Stimulated activated CD8-positive, alpha-beta memory T cell treated with anti-CD3 and anti-CD28 coated beads, Interleukin-4, amount 100 ng/mL, for 48 hours (primary cell): ENCODE data around the gene NRG2.

ENCODE experiments used
- DNase-seq: peaks from one replicate; pipeline ENCODE4 v3.0.0-alpha.2; 2020

Gene NRG2

GRCh38 chr5:139964994-139965565, 78.0 kb downstream of the NRG2 start:
- no peak for DNase-seq

- no peak for DNase-seq
Measured at GRCh38 chr5:139964266-139964993, 78.7 kb downstream of the NRG2 start.

DNA sequence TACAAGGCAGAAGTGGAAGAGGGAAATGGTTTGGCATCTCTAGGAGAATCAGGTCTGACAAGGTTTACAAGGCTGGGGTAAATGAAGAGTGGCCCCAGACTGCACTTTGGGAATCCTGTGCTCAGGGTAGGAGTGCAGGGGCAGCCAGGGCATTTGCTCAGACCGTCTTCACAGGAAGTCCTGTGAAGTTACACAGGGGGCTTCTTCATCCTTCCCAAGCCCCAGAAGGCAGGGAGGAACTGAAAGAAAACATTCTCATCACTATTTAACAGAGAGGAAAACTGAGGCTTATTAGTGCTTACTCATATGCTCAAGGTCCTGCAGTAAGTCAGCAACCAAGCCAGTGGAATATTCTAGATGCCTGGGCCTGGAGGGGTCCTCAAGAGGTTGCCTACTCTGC, 80.7 kb downstream of the NRG2 start:
- DNase-seq = no peak

DNA sequence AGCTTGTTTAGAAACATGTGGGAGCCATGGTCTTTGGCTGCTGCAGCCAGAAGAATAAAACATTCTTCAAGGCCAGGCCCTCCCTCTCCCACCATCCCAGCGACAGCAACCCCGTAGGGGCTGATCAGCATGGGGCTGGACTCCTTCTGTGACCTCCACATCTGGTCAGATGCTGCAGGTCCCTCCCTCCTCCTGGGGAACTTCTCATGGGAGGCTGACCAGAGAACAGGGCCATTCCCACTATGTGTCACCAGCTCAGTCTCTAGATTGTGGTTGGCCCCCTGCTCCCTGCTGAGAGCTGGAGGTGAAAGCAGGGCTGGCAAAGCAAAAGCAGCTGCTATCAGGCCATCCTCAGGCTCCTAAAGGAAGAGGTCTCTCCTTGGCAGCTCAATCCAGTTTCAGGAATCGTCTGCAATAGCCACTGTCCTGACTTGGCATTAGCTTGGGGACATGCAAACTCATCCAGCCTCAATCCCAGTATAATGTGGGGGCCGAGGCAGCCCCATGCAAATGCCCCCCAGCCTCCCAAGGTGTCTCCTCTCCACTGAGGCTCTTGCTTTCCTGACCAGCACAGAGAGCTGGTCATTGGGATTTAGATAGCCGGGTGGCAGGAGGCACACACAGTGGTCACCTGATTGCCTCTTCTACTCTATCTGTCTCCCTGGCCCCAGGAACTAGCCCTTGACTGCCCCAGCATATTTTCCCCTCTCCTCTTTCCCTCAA, 81.5 kb downstream of the NRG2 start:
- no peak for DNase-seq

DNA sequence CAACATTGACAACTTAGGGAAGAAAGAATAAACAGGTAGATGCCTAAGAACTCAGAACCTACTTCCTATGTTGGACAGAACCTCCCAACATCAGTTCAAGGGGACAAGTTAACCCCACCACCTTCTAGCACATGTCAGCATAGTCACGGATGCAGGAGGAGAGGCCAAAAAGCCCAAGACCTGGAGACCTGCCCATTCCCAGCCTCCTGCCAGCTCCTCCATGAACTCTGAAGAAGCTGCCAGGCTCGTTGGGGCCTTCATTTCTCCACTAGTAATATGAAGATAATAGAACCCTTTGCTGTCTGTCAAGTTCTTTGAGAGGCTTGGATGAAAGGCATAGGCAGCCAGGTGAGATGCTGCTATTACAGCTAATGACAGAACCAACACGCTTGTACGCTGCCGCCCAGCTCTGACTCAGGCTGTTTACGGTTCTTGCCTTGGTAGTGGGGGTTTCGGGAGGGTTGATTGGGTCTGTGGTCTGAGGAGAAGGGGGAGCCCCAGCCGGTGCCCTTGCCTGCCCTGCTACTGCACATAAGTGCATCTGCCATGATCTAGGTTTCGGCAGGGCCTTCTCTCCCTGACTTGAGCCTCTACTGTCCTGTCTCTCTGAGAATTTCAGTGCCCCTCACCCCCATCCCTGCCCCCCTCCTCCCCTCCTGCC, 82.2 kb downstream of the NRG2 start:
- DNase-seq = no peak

DNA sequence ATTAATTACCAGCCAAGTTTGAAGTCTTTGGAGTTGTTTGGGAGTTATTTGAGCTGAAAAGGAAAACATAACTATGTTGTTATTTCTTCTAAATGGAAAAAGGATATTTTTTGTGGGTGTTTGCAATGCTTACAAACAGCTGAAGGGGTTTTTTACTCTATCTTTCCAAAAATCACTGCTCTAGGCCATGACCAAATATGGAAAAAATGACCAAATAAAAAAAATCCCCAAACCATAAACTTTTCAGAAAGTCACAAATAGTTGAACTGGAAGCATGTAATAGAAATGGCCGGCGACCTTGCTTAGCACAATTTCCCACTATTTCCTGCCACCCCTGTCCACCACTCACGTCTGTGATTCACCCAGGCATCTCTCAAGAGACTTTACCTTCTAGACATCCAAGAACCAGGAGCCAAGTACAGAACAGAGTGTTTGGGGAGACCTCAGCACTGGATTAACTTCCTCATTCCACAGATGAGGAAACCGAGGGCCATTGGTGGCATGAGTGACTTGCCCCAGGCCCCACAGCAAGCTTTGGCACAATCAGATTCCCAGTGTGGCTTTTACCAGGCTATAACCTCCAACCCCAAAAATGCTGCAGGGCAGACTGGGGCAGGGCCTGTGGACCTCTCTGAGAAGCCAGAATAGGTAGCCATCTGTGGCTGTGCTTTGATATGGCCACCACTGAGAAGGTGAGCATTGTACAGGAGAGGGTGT, 84.5 kb downstream of the NRG2 start:
- DNase-seq = no peak

- no peak for DNase-seq
Measured at GRCh38 chr5:139956342-139956741, 86.8 kb downstream of the NRG2 start.

- no peak for DNase-seq
Measured at GRCh38 chr5:139955616-139956273, 87.4 kb downstream of the NRG2 start.

- DNase-seq = no peak
Measured at GRCh38 chr5:139955053-139955605, 88.0 kb downstream of the NRG2 start.

DNA sequence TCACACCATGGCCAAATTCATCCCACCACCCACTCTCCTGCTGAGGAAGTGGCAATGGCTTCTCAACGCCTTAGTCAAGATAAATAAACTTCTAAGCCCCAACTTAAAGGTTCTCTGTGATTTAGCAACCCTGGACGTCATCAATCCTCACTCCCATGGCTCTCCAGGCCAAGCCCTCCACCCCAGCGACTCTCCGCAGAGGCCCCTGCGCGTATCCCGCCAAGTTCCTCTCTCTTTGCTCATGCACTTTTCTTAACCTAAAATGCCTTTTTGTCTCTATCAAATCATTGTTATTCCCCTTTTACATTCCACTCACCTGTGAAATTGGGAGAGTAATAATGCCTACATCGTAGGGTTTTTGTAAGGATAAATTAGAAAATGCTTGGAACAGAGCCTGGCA, 88.6 kb downstream of the NRG2 start:
- DNase-seq = no peak

GRCh38 chr5:139954022-139954421, 89.1 kb downstream of the NRG2 start:
- no peak for DNase-seq

DNA sequence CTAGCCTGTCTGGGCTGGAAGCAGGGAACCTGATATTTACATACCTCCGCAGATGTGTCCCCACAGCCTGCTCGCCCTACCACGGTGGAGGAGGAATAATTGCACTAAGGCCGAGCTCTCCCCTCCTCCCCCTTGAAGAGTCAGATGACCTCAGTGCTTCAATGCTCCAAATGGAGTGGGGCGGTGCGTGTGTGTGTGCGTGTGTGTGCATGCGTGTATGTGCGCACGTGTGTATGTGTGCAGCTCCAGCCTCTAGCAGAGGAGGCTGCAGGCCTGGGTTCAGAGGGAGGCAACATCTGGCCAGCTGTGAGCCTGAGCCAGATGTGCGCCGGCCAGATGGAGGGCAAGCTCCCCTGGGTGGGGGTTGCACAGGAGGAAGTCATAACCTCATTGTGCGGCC, 90.5 kb downstream of the NRG2 start:
- DNase-seq = no peak

DNA sequence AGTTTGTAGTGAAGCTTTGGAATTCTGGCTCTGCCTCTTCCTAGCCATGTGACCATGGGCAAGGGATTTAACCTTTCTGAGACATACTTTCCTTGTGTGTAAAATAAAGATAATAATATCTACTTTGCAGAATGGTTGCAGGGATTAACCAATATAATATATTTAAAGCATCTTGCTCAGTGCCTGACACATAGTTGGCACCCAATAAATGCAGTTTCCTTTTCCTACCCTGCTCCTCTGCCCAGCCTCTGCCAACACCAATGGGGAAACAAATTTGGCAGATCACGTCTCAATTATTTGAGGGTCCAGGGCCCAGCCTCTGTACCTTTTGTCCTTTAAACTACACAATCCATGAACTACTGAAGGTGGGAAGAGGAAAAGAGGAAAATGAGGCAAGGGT, 91.1 kb downstream of the NRG2 start:
- no peak for DNase-seq

GRCh38 chr5:139951296-139951924, 91.7 kb downstream of the NRG2 start:
- DNase-seq = no peak

- DNase-seq = no peak
Measured at GRCh38 chr5:139950436-139950835, 92.7 kb downstream of the NRG2 start.

GRCh38 chr5:139949710-139950109, 93.4 kb downstream of the NRG2 start:
- no peak for DNase-seq

GRCh38 chr5:139947727-139948126, 95.4 kb downstream of the NRG2 start:
- DNase-seq = no peak

GRCh38 chr5:139946440-139946839, 96.7 kb downstream of the NRG2 start:
- DNase-seq = no peak

- DNase-seq = no peak
Measured at GRCh38 chr5:139946006-139946405, 97.1 kb downstream of the NRG2 start.

DNA sequence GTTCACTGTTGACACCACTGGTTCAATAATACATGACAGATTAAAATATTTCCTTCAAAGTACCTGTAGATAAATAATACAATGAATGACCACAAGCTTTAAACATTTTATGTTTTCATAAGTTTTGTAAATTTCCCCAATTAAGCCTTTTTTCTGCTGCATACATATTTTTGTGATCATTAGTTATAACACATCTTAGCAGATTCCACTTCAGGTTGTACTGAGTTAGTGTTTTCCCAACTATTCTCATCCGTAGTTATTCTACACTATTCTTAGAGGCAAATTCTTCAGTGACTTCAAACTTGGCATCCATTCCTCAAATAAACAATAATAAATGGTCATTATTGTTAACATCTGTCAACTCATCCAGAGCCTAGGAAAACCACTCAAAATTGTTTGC, 100.9 kb downstream of the NRG2 start:
- no peak for DNase-seq

DNA sequence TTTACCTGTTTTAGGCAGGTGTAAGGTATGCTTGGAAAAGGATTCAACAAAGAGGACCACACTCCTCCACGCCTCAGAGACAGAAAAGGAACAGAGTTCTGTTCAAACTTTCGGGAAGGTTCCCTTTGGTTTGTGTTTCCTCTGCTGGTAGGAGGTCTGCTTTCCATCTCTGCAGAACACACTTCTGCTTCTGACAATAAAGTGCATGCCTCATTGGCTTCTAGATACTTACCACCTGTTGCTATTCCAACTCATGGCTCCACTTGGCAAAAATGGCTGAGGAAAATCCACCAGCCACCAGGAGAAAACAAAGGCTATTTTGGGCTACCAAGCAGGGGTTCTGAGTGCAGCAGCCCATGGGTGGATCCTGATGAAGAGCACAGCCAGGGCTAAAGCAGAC, 112.7 kb downstream of the NRG2 start:
- DNase-seq = no peak
